PFSK-1 (cell line): Measurements from ENCODE around the gene INF2.

Source experiments
- FOXP2 ChIP-seq: optimal IDR thresholded peaks from 2 replicates; pipeline ENCODE3; 2011; ENCODE audit warnings: borderline replicate concordance, control low read depth, inconsistent platforms; ENCODE audit not compliant: insufficient read depth; ENCODE audit errors: extremely low read length, extremely low read depth
- POLR2AphosphoS5 ChIP-seq: IDR thresholded peaks from 2 replicates; pipeline ENCODE4 v1.6.1; 2012; ENCODE audit warnings: low read depth, mild to moderate bottlenecking, control low read depth, low read length, moderate library complexity
- SIN3A ChIP-seq: IDR thresholded peaks from 2 replicates; pipeline ENCODE4 v1.6.1; 2012; ENCODE audit warnings: mild to moderate bottlenecking, low read length, moderate library complexity, borderline replicate concordance; ENCODE audit not compliant: insufficient read depth
- TAF1 ChIP-seq: IDR thresholded peaks from 2 replicates; pipeline ENCODE4 v1.6.1; 2012; ENCODE audit warnings: low read length, control low read depth, borderline replicate concordance; ENCODE audit not compliant: insufficient read depth
- TF ChIP-seq, protein P1 (sequence below), 2 experiments: IDR thresholded peaks; 2 replicates each; pipeline versions ENCODE4 v1.6.1 to v1.8.0; 2011 to 2012; ENCODE audit warnings: low read depth in 2 of 2, low read length in 2 of 2, control low read depth in 1 of 2, inconsistent platforms in 1 of 2, mild to moderate bottlenecking in 1 of 2, moderate library complexity in 1 of 2; ENCODE audit not compliant: insufficient read depth in 1 of 2

INF2 gene

GRCh38 chr14:104650981-104651875, 38.2 kb upstream of the INF2 start:
- TF ChIP-seq POLR2AphosphoS5 (no peak), TAF1 (no peak), FOXP2 (no peak), SIN3A (no peak)
- TF ChIP-seq, protein P1, sequence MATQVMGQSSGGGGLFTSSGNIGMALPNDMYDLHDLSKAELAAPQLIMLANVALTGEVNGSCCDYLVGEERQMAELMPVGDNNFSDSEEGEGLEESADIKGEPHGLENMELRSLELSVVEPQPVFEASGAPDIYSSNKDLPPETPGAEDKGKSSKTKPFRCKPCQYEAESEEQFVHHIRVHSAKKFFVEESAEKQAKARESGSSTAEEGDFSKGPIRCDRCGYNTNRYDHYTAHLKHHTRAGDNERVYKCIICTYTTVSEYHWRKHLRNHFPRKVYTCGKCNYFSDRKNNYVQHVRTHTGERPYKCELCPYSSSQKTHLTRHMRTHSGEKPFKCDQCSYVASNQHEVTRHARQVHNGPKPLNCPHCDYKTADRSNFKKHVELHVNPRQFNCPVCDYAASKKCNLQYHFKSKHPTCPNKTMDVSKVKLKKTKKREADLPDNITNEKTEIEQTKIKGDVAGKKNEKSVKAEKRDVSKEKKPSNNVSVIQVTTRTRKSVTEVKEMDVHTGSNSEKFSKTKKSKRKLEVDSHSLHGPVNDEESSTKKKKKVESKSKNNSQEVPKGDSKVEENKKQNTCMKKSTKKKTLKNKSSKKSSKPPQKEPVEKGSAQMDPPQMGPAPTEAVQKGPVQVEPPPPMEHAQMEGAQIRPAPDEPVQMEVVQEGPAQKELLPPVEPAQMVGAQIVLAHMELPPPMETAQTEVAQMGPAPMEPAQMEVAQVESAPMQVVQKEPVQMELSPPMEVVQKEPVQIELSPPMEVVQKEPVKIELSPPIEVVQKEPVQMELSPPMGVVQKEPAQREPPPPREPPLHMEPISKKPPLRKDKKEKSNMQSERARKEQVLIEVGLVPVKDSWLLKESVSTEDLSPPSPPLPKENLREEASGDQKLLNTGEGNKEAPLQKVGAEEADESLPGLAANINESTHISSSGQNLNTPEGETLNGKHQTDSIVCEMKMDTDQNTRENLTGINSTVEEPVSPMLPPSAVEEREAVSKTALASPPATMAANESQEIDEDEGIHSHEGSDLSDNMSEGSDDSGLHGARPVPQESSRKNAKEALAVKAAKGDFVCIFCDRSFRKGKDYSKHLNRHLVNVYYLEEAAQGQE (IDR thresholded peaks at IDR 0.05; ENCODE audit: insufficient read depth in 1 of 2, low read depth in 2 of 2, low read length in 2 of 2): no peak

DNA sequence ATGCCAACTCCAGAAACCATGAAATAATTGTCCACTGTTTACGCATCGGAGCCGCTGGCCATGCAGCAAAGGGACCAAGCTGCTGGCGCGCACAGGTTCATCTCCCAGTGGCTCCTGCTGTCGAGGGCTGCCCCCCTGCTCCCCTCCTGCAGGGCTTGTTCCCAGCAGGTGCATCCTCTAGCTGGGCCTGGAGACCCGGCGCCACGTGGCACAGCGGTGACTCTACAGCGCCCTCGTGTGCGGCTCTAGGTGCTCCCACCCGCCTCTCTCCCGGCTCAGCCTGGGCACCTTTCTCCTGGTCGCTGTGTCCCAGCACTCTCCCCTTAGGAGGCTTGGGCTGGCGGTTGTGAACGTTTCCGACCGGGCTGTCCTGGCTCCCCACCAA, 37.5 kb upstream of the INF2 start:
- TF ChIP-seq POLR2AphosphoS5 (no peak), FOXP2 (no peak), SIN3A (no peak), TAF1 (no peak)
- TF ChIP-seq, protein P1 (IDR thresholded peaks at IDR 0.05; ENCODE audit: insufficient read depth in 1 of 2, low read depth in 2 of 2, low read length in 2 of 2): no peak

DNA sequence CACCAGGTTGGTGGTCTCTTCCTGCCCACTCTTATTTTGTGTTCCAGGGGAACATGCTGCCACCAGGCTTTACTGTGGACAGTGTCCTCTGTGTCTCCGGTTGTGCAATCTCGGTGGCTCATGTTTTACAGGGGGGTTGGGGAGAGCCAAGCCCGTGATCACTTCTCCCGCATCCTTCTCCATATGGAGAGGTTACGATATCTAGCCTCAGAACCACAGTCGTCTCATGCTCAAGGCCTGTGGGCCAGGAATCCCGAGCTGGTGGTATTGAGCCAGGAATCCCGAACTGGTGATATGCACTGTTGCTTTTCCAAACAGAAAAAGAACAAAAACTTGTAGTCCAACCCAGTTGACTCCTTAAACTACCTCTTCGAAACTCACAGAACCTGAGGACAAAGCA, 37.0 kb upstream of the INF2 start:
- TF ChIP-seq POLR2AphosphoS5: no peak
- TF ChIP-seq, protein P1 (IDR thresholded peaks at IDR 0.05; ENCODE audit: insufficient read depth in 1 of 2, low read depth in 2 of 2, low read length in 2 of 2): no peak
- no peak for TF ChIP-seq TAF1
- no peak for TF ChIP-seq SIN3A
- no peak for TF ChIP-seq FOXP2

DNA sequence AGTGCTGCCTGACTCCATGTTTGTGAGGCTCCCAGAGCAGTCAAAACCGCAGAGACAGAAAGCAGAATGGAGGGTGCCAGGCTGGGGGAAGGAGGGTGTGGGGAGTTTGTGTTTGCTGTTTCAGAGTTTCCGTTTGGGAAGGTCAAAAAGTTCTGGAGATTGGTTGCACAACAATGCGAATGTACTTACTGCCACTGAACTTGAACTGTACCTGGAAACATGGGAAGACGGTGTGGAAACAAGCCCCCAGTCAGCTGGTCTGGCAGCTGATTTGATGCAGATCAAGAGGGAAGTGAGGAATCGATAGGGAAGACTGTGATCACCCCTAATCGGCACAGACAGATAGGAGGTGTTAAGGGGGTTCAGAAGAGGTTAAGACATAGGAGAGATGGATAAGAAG, 35.3 kb upstream of the INF2 start:
- no peak for TF ChIP-seq POLR2AphosphoS5
- no peak for TF ChIP-seq SIN3A
- TF ChIP-seq FOXP2: no peak
- no peak for TF ChIP-seq TAF1
- TF ChIP-seq, protein P1 (IDR thresholded peaks at IDR 0.05; ENCODE audit: insufficient read depth in 1 of 2, low read depth in 2 of 2, low read length in 2 of 2): no peak
